C4-2B (cell line): ENCODE results near the gene HS3ST4.

Experiments used
- ZFX ChIP-seq: fragments of 450-650 bp; IDR thresholded peaks from 2 replicates; pipeline ENCODE4 v1.6.1; 2017
- TF ChIP-seq, protein P1 (sequence below): fragments of 450-650 bp; conservative IDR thresholded peaks from 2 replicates; pipeline ENCODE4 v1.5.1; 2017; ENCODE audit warnings: mild to moderate bottlenecking

- TF ChIP-seq, protein P1, sequence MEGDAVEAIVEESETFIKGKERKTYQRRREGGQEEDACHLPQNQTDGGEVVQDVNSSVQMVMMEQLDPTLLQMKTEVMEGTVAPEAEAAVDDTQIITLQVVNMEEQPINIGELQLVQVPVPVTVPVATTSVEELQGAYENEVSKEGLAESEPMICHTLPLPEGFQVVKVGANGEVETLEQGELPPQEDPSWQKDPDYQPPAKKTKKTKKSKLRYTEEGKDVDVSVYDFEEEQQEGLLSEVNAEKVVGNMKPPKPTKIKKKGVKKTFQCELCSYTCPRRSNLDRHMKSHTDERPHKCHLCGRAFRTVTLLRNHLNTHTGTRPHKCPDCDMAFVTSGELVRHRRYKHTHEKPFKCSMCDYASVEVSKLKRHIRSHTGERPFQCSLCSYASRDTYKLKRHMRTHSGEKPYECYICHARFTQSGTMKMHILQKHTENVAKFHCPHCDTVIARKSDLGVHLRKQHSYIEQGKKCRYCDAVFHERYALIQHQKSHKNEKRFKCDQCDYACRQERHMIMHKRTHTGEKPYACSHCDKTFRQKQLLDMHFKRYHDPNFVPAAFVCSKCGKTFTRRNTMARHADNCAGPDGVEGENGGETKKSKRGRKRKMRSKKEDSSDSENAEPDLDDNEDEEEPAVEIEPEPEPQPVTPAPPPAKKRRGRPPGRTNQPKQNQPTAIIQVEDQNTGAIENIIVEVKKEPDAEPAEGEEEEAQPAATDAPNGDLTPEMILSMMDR: no peak
- no peak for TF ChIP-seq ZFX
Measured at GRCh38 chr16:25874196-25874595, 182.4 kb downstream of the HS3ST4 start.
